PC-9 (cell line): ENCODE results near the gene ATG4B.

Experiments used
- CTCF ChIP-seq: fragments of 200-600 bp; sonication (generic); conservative IDR thresholded peaks from 2 replicates; pipeline ENCODE4 v1.6.1; 2017; ENCODE audit warnings: mixed run types, antibody characterized with exemption, mild to moderate bottlenecking, moderate library complexity
- EZH2 ChIP-seq: fragments of 200-600 bp; sonication (generic); IDR thresholded peaks from 2 replicates; pipeline ENCODE4 v1.8.0; 2017; ENCODE audit warnings: antibody characterized with exemption, low read depth

GRCh38 chr2:241638940-241639339, 1.4 kb downstream of the ATG4B start:
- TF ChIP-seq CTCF (no peak), EZH2 (no peak)
